Measurements from ENCODE around the gene LAG3. TPM values are rescaled to one million over a fixed set of nuclear protein-coding genes. Genes with fewer than 3 reads are reported as not detected.
"Not testable (repeated sequence)": the region's sequence is repeated elsewhere in the genome, so short reads cannot be mapped to it uniquely, and the experiment has no call there.

Gene LAG3
- under 1 TPM; 0.62 to 0.97 TPM for total RNA-seq
- long read RNA-seq, result 0 reads

DNA sequence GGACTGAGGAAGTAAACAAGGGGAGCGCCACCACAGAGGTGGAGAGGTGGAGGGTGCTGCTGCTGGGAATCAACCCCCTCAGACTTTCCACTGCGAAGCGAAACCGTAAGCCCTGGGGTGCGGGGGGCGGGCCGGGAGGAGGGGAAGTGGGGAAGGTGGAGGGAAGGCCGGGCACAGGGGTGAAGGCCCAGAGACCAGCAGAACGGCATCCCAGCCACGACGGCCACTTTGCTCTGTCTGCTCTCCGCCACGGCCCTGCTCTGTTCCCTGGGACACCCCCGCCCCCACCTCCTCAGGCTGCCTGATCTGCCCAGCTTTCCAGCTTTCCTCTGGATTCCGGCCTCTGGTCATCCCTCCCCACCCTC is at the start of gene LAG3:
LAG3 (plus strand) TSS at position 190 of the 365 bp plus-strand sequence. CDS start 333 bp downstream, outside the sequence.
- ATAC-seq (peak in 1 of 2 donors; percentile 3), DNase-seq (no peak)
- intact Hi-C loops (cut with DNase I), result no loop called here

DNA sequence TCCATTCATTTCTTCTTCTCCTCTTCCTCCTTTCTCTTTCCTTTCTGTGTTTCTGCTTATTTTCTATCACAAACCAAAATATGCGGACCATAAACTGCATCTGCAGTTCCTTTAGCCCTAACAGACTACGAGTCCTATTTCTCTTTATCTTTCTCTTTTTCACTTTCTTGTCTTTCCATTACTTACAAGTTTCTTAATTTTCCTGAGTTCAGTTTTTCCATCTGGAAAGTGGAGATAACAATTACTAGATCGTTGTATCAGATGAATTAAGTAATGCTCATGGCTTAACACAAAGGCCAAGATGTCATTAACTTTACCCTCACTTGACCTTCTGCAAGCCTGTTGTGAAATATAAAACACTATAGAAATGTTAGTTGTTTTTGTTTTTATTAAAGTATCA is 49.5 kb upstream of the LAG3 start:
- intact Hi-C loops (cut with DNase I), result no loop called here
- DNase-seq (no peak), ATAC-seq (no peak)

GRCh38 chr12:6723607-6724408 is 48.5 kb upstream of the LAG3 start, which contains the start of gene COPS7A:
TSS of gene COPS7A (plus strand) at chr12:6724046. CDS start at chr12:6724657, 611 bp downstream.
- intact Hi-C loops (cut with DNase I), result loop anchor here in 1 of 2 donors (2.0 kb wide), 1 partner anchor 61 kb away; the partner anchor contains the start of gene ING4
- peak; percentile 99 for DNase-seq
- ATAC-seq, result peak; percentile 98 to 99

GRCh38 chr12:6724409-6724797 is 47.9 kb upstream of the LAG3 start:
- intact Hi-C loops (cut with DNase I), result loop anchor here in 1 of 2 donors (2.0 kb wide), 1 partner anchor 62 kb away; the partner anchor contains the start of gene ING4
- DNase-seq, result no peak
- ATAC-seq, result peak; percentile 7 to 23

DNA sequence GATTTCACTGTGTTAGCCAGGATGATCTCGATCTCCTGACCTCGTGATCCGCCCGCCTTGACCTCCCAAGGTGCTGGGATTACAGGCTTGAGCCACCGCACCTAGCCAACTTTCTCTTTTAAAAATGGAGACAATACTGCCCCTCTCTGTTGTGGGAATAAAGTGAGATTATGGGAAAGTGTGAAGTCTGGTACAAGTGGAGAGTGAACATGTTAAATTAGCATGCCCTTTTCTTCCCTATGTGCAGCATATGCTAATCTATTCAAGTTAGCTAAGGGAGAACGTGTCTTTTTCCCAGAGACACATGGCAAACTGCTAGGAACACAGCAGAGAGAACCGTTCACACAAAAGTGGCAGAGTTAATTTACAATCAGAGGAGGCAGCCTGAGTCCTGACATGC is 47.0 kb upstream of the LAG3 start:
- intact Hi-C loops (cut with DNase I), result loop anchor here in 1 of 2 donors (2.0 kb wide), 1 partner anchor 63 kb away; the partner anchor contains the start of gene ING4
- DNase-seq, result no peak
- no peak for ATAC-seq

GRCh38 chr12:6729186-6729585 is 43.1 kb upstream of the LAG3 start:
- intact Hi-C loops (cut with DNase I), result no loop called here
- no peak for DNase-seq
- ATAC-seq, result no peak

DNA sequence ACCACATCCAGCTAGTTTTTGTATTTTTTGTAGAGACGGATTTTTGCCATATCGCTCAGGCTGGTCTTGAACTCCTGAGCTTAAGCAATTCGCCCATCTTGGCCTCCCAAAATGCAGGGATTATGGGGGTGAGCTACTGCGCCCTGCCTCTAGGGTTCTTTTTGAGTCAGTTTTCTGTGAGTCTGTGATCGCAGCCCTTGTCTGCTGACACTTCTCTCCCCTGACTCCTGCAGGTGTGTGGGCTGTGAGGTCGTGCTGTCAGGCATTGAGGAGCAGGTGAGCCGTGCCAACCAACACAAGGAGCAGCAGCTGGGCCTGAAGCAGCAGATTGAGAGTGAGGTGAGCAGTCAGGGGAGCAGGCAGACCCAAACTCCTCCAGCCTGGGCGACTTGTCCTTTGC is 42.2 kb upstream of the LAG3 start:
- no peak for ATAC-seq
- intact Hi-C loops (cut with DNase I), result loop anchor here in 1 of 2 donors (5.0 kb wide), 1 partner anchor 47 kb away; no protein-coding TSS in a partner anchor
- no peak for DNase-seq

- intact Hi-C loops (cut with DNase I), result loop anchor here (5.0 kb wide), 1 partner anchor 43 kb away; no protein-coding TSS in a partner anchor
- DNase-seq (no peak), ATAC-seq (no peak)
These were observed 37.6 kb upstream of the LAG3 start for GRCh38 chr12:6734506-6735387.

- peak; percentile 71 for DNase-seq
These were observed 36.7 kb upstream of the LAG3 start for GRCh38 chr12:6735448-6736191.

DNA sequence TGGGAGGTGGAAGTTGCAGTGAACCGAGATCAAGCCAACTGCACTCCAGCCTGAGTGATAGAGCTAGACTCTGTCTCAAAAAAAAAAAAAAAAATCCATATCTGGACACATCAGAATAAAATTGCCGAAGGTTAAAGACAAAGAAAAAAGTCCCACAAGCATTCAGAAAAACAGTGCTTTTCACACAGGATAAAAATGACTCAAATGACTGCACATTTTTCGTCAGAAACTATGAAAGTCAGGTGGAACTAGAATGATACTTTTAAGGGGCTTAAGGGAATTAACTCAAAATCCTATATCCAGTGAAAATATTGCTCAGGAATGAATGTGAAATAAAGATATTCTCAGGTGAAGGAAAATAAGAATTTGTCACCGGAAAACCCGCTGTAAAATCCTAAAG is 35.6 kb upstream of the LAG3 start:
- DNase-seq (no peak), ATAC-seq (no peak)
- intact Hi-C loops (cut with DNase I), result loop anchor here in 1 of 2 donors (5.0 kb wide), 1 partner anchor 41 kb away; no protein-coding TSS in a partner anchor

More at GRCh38 chr12:6735448-6736191, 36.7 kb upstream of the LAG3 start:
- ATAC-seq, result peak; percentile 90 to 93
- intact Hi-C loops (cut with DNase I), result loop anchor here in 1 of 2 donors (5.0 kb wide), 1 partner anchor 42 kb away; no protein-coding TSS in a partner anchor

GRCh38 chr12:6742080-6742479 is 30.2 kb upstream of the LAG3 start:
- intact Hi-C loops (cut with DNase I), result not testable (repeated sequence)

GRCh38 chr12:6742834-6743233 is 29.5 kb upstream of the LAG3 start:
- intact Hi-C loops (cut with DNase I), result no loop called here

More at GRCh38 chr12:6742080-6742479, 30.2 kb upstream of the LAG3 start:
- not testable (repeated sequence) for DNase-seq, ATAC-seq

DNA sequence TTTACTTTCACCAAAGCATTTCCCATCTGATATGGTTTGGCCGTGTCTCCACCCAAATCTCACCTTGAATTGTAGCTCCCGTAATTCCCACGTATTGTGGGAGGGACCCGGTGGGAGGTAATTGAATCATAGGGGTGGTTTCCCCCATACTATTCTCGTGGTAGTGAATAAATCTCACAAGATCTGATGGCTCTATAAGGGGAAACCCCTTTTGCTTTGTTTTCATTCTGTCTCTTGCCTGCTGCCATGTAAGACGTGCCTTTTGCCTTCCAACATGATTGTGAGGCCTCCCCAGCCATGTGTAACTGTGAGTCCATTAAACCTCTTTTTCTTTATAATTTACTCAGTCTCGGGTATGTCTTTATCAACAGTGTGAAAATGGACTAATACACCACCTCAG is 29.0 kb upstream of the LAG3 start:
- ATAC-seq; intact Hi-C loops (cut with DNase I); DNase-seq: not testable (repeated sequence)

More at GRCh38 chr12:6742834-6743233, 29.5 kb upstream of the LAG3 start:
- DNase-seq, result no peak
- no peak for ATAC-seq

DNA sequence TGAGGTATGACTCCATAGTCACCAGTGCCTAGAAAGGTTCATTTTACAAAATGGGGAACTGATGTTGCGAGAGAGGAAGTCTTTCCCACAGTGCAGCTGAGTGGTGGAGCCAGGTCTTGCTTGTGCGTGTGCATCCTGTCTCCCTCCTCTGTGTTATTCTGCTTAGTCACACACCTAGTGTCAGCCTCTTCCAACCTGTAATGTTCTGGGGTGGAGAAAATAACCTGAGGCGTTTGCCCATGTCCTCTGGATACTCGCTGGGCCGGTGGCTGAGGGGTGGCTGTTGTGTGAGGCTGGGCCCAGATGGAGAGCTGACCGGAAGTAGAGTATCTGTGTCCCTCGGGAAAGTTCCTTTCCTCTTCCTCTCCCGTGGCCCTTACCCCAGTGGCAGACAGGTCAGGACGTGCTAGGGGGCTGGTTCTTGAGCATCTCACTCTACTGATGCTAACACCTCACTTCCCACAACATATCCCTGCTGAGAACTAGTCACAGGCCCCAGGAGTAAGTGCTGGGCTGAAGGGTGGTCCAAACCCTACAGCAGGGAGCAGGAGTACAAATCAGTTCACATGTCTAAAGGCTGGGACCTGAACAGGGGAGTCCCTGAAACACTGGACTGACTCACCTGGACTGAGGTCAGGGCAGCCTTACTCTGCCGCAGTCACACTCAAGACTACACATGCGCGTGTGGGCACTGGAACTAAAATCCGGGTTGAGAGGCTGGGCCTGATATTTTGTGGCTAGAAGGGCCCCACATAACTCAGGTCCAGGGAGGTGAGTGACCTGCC is 26.4 kb upstream of the LAG3 start:
- DNase-seq (no peak), ATAC-seq (peak; percentile 34 to 38)
- intact Hi-C loops (cut with DNase I), result no loop called here

DNA sequence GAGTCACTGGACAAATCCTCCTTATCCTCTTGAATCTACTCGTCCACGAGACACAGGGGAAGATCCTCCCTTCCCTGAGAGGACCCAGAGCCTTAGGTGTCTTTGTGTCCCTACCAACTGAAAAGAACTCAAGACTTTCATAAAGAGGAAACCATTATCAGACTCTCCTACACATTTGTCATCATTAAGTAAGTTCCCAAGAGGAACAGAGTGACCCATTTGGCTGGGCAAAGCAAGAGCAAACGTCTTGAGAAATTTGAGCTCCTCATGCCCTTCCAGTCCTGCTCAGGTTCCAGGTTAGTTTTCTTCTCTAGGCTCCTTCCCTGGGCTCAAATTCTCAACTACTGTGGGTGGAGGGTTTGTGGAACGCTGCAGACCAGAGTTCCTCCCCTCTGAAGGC is 25.1 kb upstream of the LAG3 start:
- no peak for DNase-seq
- intact Hi-C loops (cut with DNase I), result no loop called here
- ATAC-seq, result no peak

DNA sequence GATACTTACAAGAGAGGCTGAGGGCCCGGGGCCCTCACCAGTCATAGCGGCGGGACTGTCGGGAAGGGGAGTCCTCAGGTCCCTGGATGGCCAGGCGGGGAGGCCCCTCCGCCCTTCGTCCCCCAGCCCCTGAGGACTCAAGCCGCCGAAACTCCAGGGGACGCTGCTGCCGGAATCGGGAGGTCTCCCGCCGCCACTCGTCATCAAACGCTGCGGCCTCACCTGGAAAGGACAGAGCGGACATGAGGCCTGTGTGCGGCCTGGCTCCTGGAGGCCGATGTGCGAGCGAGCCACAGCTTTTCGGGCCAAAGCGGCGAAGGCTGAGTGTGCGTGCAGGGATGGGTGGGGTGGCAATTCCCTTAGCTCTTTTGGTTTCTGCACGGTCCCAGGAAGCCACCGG is 23.6 kb upstream of the LAG3 start:
- intact Hi-C loops (cut with DNase I), result no loop called here
- ATAC-seq, result no peak
- DNase-seq, result no peak

DNA sequence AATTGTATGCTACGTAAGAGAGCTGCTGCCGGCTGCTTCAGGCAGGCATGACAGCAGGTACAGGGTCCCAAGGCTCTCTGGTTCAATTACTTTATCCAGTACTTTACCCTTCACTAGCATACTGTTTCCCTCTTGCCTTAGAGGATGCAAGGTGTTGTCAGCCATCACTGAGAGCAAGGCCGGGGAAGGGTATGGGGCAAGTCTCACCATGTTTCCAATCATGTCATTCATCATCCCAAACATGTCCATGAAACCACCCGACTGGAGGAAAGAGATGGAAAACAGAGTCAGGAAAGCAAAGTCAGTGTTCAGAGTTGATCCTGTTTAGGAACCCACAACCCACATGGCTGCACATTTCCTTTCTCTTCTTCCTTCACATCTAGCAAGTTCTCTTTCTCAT is 21.8 kb upstream of the LAG3 start:
- intact Hi-C loops (cut with DNase I), result loop anchor here (5.0 to 10.0 kb wide), 2 partner anchors 74 to 77 kb away; partner anchors contain the start of genes P3H3 (in 2 of the 2) and GPR162 (in 1 of the 2)
- DNase-seq (no peak), ATAC-seq (no peak)

GRCh38 chr12:6751767-6752166 is 20.6 kb upstream of the LAG3 start:
- DNase-seq, result no peak
- intact Hi-C loops (cut with DNase I), result loop anchor here (5.0 to 10.0 kb wide), 2 partner anchors 73 to 76 kb away; partner anchors contain the start of genes P3H3 (in 2 of the 2) and GPR162 (in 1 of the 2)
- no peak for ATAC-seq
